HG03039 (cell line): ENCODE measurements around the gene ZNF592.

Experiments used
- ATAC-seq: cut with Tn5 transposase; IDR thresholded peaks from one replicate; pipeline ENCODE4 v1.9.1; 2021; ENCODE audit warnings: mild to moderate bottlenecking, moderate library complexity; ENCODE audit not compliant: unreplicated experiment

Gene ZNF592, protein sequence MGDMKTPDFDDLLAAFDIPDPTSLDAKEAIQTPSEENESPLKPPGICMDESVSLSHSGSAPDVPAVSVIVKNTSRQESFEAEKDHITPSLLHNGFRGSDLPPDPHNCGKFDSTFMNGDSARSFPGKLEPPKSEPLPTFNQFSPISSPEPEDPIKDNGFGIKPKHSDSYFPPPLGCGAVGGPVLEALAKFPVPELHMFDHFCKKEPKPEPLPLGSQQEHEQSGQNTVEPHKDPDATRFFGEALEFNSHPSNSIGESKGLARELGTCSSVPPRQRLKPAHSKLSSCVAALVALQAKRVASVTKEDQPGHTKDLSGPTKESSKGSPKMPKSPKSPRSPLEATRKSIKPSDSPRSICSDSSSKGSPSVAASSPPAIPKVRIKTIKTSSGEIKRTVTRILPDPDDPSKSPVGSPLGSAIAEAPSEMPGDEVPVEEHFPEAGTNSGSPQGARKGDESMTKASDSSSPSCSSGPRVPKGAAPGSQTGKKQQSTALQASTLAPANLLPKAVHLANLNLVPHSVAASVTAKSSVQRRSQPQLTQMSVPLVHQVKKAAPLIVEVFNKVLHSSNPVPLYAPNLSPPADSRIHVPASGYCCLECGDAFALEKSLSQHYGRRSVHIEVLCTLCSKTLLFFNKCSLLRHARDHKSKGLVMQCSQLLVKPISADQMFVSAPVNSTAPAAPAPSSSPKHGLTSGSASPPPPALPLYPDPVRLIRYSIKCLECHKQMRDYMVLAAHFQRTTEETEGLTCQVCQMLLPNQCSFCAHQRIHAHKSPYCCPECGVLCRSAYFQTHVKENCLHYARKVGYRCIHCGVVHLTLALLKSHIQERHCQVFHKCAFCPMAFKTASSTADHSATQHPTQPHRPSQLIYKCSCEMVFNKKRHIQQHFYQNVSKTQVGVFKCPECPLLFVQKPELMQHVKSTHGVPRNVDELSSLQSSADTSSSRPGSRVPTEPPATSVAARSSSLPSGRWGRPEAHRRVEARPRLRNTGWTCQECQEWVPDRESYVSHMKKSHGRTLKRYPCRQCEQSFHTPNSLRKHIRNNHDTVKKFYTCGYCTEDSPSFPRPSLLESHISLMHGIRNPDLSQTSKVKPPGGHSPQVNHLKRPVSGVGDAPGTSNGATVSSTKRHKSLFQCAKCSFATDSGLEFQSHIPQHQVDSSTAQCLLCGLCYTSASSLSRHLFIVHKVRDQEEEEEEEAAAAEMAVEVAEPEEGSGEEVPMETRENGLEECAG (N-terminal part only)

DNA sequence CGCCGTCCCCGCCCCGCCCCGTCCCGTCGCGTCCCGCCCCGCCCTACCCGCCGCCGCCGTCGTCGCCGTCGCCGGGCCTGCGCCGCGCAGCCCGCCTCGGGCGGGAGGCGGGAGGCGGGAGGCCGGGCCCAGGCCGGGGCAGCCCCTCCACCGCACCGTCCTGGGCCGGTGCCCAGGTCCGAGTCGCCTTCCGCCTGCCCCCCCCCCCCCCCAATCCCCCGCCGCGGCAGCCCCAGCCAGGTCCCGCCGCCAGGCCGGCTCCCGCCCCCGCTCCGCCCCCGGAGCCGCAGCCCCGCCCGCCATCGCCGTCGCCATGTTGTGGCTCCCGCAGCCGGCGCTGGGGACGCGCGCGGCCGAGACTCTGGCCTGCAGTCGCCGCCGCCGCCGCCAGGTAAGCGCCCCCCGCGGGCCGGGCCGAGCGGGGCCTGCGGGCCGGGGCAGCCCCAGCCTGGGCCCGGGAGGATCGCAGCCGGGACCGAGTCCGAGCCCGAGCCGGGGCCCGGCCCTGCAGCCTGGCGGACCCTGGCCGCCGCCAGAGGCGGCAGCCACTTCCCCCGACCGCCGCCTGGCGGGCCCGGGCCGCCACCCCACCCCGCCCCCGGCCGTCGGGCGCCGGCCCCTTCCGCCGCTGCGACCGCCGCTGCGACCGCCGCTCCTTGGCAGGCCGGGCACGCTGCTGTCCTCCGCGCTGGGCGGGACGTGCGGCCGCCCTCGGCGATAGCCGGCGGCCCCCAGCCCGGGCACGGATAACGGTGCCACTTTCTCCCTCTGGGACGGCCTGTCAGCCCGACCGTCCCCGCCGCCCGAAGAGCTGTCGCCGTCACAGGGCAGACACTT, at the start of gene ZNF592:
ZNF592 (plus strand) TSS at position 319 of the 837 bp plus-strand sequence. CDS start 34,084 bp downstream, outside the sequence.
- peak; percentile 47 for ATAC-seq

DNA sequence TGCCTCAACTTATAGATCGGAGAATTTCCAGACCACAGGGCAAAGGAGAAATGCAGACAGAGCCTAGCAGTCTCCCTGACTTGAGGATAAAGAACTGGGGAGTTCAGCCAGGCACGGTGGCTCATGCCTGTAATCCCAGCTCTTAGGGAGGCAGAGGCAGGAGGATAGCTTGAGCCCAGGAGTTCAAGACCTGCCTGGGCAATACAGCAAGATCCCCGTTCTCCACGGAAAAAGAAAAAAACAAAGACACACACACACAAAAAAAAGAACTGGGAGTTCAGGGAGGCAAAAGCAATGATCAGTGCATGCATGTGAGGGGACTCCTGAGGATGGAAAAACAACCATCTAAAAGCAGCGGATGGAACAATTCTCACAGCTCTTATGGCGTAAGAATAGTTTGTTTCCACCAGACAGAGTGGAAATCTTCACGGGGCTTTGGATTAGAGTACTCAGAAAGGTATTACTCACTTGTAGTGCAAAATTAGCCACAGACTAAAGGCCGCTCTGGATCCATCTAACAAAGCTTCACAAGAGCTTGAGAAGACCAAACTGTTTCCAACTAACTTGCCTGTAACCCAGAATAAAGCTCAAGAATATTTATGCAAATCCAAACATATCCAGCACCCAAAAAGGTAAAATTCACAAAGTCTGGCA, 48.7 kb upstream of the ZNF592 start:
- no peak for ATAC-seq

DNA sequence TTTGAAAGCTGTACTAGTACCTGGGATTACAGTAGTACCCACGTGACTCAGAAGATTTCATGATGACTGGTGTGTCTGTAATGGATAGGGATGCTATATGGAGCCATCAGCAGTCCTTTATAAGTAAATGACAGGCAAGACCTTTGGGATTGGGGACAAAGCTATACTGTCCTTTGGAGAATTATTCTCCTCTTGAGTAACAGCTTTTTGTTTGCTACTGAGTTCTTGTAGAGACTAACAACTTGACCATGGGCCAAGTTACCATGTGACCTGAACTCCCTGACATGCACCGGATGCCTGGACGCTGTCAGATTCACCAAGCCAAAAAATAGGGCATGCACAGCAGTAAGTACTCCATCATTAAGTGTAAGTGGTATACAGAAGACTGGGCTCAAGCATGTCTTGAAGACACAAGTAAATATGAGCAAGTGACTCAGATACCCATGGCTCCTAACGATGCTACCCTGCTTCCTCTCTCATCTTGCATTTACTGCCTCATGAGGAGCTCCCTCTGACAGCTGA, 45.4 kb upstream of the ZNF592 start:
- no peak for ATAC-seq

DNA sequence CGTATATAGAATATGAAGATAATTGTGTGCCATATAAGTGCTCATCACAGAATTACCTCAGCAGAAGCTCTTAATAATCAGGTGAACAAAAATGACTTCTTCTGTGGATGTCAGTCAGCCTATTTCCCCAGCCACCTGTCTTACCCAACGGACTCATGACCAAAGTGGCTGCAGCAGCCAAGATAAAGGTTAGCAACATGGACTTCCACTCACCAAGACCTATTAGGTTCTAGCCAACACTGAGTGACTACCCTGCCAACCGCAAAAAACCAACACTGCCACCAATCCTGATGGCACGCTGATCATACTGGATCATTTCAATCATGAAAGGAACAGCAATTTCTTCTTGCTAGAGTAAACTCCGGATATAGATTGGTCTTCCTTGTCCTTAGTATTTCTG, 44.6 kb upstream of the ZNF592 start:
- no peak for ATAC-seq

DNA sequence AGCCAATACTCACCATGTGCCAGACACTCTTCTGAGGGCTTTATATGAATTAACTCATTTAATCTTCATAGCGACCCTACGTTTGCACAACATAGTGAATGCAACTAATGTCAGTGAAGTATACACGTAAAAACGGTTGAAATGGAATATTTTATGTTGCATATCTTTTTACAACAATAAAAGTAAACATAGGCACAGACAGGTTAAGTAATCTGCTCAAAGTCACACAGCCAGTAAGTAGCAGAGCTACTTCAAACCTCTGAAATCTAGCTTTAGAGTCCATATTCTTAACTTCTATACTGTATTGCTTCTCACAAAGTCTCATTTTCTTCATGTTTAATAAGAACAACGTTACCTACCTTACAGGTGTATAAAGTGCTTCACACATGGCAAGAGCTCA, 34.0 kb upstream of the ZNF592 start:
- ATAC-seq: no peak

DNA sequence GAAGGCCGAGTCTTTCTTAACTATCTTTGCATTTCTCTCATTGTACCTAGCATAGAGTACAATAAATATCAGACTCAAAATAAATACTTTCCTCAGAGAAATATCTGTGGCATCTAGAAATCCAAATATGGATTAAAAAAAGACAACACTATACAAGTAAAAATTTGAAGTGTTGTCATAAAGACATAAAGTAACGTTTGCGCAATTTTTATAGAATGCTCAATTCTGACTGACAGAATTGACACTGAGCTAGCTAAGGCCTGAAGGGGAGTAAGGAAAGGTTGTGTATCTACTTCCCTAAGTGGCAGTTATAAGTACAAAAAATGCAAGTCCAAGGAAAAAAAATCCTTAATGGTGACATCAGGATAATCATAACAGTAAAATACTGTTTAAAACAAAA, 33.6 kb upstream of the ZNF592 start:
- no peak for ATAC-seq

DNA sequence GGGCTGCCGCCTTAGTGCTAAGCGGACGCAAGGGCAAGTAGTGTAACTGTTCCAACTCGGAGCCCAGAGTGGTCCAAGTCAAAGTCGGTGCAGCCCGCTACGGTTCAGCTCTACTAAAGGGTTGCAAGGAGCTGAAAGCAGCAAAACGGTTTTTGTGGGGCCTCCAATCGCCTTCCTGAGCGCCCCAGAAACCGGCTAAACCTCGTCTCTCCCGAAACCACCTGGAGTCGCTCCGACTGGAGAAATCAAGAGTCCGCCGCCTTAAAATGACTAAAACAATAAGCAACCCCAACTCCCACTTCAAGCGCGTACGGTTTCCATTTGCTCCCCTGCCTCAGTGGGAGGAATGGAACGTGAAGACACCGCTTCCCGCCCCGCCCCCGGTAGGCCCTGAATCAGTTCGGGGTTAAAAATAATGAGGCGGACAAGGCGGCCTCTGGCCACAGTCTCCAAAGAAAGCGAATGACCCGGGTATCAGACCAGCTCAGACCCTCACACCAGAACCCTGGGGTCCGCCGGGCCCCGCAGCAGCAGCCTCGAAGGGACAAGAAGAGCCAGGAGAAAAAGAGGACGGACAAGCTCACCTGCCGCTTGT, 32.9 kb upstream of the ZNF592 start:
- no peak for ATAC-seq

DNA sequence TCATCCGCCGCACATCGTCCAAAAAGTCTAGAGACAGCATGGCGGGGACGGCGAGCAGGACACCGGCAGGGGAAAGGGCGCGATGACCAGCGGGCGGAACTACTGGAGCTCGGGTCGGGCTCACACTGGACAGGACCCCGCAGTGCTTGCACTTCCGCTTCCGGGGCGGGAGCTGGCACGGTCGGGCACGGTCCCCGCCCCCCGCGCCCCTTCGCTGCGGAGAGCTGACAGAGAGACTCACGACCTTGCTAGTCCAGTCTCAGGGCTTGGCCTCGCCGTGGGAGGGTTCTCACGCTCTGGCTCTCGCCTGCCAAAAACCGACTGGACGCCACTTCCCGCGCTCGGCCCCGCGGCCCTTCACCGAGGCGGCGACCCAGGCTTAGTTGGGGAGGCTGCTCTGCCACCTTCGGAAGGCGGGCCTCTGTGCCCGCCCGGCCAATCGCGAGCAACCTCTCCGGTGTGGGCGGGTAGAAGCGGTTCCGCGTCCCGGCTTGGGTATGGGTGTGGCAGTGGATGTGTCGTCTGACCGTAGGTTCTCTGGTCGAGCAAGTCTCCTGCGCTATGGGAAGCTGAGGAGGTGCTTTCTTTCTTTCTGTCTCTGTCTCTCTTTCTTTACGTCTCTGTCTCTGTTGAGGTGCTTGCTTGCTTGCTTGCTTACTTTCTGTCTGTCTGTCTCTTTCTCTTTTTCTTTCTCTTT, 32.2 kb upstream of the ZNF592 start, which contains the start of gene SEC11A:
SEC11A (minus strand) TSS at position 104 of the 697 bp plus-strand sequence; CDS start at position 40, 64 bp downstream.
- ATAC-seq: peak; percentile 92

DNA sequence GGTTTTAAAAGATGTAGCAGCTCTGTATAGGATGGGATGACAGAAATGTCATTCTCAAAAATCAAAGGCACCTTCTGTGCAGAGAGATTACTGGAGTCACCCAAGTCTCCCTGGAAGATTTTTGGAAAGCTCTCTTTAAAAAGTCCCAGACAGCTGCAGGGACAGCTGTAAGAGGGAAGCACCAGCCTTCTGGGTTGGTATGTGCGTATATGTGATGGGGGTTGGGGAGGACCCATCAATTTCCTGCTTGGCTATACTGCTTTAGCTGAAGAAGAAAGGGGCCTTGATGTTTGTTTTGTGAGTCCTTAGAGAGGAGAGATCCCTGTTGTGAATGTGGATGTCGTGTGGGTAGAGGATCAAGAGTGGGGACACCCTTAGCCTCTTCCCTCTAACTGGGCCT, 27.0 kb upstream of the ZNF592 start:
- ATAC-seq: no peak

DNA sequence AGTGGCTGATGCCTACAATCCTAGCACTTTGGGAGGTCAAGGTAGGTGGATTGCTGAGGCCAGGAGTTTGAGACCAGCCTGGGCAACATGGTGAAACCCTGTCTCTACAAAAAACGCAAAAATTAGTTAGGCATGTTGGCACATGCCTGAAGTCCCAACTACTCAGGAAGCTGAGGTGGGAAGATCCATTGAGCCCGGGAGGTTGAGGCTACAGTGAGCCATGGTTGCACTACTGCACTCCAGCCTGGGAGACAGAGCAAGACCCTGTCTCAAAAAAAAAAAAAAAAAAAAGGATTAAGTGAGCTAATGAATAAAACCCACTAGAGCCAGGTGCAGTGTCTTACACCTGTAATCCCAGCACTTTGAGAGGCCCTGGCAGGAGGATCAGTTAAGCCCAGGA, 25.8 kb upstream of the ZNF592 start:
- ATAC-seq: no peak

DNA sequence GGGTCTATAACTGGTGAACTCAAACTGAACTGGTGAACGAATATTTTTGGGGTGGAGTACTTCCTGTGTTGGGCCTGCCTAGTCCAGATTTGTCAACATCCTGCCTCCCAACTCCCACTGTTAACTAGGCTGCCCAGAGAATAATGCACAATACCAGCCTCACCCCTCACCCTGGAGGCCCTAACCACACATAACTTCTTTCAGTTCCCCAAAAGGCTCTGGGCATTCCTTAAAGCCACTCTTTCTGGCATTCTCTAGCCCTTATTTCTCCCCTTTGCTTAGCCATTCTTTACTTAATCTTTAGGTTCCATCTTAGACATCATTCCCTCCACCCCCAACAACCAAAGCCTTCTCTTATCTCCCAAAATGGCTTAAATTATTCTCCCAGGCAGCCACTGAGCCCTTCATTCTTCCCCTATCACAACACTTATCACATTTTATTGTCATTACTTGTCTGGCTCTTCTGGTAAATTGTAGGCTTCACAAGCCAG, 23.3 kb upstream of the ZNF592 start:
- no peak for ATAC-seq

DNA sequence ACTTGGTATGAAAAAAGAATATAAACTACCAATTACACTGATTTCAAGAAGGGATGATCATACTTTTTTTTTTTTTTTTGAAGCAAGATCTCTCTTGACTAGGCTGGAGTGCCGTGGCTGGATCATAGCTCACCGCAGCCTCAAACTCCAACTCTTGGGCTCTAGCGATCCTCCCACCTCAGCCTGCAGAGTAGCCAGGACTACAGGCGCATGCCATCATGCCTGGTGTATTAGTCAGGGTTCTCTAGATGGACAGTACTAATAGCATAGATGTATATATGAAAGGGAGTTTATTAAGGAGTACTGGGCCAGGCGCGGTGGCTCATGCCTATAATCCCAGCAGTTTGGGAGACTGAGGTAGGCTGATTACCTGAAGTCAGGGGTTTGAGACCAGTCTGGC, 21.0 kb upstream of the ZNF592 start:
- no peak for ATAC-seq

DNA sequence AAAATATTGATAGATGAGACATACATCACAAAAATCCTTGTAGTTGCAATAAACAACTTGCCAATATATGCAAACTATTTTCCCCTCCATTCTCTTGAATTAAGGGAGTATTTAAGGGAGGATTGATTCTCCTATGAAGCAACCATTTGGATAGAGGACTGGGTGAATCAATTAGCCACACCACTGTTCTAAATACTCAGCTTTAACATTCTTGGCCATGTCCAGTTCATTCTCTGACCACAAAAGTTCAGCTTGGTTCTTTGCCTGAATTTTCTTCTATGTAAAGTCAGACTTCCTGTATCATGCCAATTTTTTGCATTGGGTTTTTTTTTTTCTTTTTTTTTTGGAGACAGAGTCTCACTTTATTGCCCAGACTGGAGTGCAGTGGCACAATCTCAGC, 16.6 kb upstream of the ZNF592 start:
- ATAC-seq: no peak

DNA sequence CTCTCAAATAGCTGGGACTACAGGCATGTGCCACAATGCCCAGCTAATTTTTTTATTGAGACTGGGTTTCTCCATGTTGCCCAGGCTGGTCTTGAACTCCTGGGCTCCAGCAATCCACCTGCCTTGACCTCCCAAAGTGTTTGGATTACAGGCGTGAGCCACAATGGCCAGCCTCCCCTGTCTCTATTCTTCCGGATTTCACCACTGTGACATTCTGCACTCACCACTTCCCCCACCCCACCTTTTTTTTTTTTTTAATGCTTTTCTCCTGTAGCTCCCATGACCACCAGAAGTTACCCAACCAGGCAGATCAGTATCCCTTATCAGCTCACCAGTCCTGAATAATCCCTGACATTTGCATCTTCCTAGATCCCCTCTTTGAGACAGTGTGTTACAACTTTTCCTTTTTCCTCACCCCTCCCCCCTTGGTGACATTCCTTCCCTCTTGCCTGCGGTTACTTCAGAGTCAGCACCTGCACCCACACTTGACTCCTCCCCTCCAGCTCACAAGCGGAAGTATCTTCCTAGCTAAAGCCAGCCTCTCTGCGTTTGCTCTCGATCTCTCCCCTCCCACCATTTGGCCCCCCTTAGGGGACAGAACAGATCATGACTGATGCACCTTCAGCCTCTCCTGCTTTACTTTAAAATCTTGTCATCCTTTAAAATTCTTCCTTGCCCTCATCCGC, 13.5 kb upstream of the ZNF592 start:
- ATAC-seq: peak; percentile 56

DNA sequence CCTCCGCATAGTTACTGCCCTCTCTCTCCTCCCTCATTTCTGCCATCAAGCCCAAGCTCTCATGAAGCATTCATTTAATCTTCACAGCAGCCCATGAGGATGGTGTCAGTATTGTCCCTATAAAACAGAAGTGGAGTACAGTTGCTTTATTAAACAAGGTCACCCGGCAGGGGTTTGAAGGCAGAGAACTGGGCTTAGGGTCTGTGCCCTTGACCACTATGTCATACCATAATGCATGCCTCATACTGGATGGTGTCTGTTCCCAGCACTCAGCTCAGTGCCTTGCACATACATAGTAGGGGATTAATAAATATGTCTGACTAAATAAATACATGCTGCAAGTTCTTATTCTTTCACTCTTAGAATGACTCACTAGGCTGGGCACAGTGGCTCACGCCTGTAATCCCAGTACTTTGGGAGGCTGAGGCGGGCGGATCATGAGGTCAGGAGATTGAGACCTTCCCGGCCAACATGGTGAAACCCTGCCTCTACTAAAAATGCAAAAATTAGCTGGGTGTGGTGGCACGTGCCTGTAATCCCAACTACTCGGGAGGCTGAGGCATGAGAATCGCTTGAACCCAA, 12.8 kb upstream of the ZNF592 start:
- peak; percentile 30 for ATAC-seq

DNA sequence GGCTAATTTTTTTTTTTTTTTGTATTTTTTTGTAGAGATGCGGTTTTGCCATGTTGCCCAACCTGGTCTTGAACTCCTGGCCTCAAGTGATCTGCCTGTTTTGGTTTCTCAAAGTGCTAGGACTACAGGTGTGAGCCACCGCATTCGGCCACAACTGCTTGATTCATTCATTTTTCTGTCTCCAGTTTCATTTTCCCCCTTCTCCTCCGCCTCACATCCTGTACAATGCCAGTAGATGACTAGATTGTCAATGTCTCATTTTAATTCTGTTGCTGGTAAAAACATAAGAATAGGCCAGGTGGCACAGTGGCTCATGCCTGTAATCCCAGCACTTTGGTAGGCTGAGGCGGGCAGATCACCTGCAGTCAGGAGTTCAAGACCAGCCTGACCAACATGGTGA, 12.0 kb upstream of the ZNF592 start:
- peak; percentile 40 for ATAC-seq

DNA sequence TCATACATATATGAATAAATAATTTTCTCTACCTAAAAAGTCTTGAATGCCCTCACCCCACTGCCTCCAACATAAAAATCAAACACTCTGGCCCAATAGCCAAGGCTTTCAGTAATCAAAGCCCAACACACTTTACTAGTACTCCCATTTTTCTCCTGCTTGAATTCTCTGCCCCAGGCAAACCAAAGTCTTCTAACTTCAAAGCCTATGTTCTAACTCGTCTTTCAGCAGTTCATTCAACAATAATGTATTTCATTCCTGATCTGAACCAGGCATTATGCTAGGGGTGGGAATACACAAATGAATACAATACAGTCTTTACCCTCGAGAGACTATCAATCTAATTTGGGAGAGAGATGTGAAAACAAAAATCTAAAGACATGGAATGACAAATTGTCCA, 11.4 kb upstream of the ZNF592 start:
- ATAC-seq: no peak
